Measurements from ENCODE around the gene ORAI1. TPM values are rescaled to one million over a fixed set of nuclear protein-coding genes. Genes with fewer than 3 reads are reported as not detected.

The ORAI1 gene
- total RNA-seq, 4 donors from 2014 or later: 7.1 to 17.7 (median 13.5) TPM

DNA sequence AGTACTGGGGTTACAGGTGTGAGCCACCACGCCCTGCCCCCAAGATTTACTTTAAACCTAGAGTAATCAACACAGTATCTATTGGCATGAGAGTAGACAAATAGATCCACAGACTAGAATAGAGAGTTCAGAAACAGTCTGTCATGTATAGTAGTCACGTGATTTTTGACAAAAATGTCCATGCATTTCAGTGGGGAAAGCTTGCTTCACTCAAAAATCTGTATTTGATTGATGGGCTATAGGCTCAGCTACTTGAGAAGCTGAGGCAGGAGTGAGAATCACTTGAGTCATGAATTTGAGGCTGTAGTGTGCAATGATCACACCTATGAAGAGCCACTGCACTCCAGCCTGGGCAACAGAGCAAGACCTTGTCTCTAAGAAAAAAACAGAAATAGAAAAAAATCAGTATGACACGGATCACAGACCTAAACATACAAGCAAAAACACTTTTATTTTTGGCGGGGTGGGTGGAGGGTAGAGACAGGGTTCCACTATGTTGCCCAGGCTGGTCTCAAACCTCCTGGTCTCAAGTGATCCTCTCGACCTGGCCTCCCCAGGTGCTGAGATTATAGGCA is 7.6 kb upstream of the ORAI1 start:
- H3K27me3 ChIP-seq: no peaks in the 10 kb centered on the region
- peaks cover 0 to 10% (median 3%) of the 10 kb centered on the region in 4 donors for H3K4me1 ChIP-seq
- DNase-seq (ENCODE audit: extremely low spot score): no peak
- H3K9me3 ChIP-seq: no peaks in the 10 kb centered on the region
- no peak overlapping the region for H3K4me3 ChIP-seq
- TF ChIP-seq EP300 (IDR thresholded peaks at IDR 0.05) (no peak), POLR2A (IDR thresholded peaks at IDR 0.05; ENCODE audit: low read depth) (no peak), POLR2AphosphoS5 (IDR thresholded peaks at IDR 0.05) (no peak)
- TF ChIP-seq, protein P1, sequence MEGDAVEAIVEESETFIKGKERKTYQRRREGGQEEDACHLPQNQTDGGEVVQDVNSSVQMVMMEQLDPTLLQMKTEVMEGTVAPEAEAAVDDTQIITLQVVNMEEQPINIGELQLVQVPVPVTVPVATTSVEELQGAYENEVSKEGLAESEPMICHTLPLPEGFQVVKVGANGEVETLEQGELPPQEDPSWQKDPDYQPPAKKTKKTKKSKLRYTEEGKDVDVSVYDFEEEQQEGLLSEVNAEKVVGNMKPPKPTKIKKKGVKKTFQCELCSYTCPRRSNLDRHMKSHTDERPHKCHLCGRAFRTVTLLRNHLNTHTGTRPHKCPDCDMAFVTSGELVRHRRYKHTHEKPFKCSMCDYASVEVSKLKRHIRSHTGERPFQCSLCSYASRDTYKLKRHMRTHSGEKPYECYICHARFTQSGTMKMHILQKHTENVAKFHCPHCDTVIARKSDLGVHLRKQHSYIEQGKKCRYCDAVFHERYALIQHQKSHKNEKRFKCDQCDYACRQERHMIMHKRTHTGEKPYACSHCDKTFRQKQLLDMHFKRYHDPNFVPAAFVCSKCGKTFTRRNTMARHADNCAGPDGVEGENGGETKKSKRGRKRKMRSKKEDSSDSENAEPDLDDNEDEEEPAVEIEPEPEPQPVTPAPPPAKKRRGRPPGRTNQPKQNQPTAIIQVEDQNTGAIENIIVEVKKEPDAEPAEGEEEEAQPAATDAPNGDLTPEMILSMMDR (IDR thresholded peaks at IDR 0.05): no peak
- intact Hi-C loops (cut with DNase I): no loop called here
- H3K27ac ChIP-seq (replicated peaks in 1 of 4): peak overlapping the region in 1 of 4 donors; percentile 51
- 86% methylated on average over 5 of the region's 5 CpGs for WGBS
- no peaks in the 10 kb centered on the region for H3K36me3 ChIP-seq

DNA sequence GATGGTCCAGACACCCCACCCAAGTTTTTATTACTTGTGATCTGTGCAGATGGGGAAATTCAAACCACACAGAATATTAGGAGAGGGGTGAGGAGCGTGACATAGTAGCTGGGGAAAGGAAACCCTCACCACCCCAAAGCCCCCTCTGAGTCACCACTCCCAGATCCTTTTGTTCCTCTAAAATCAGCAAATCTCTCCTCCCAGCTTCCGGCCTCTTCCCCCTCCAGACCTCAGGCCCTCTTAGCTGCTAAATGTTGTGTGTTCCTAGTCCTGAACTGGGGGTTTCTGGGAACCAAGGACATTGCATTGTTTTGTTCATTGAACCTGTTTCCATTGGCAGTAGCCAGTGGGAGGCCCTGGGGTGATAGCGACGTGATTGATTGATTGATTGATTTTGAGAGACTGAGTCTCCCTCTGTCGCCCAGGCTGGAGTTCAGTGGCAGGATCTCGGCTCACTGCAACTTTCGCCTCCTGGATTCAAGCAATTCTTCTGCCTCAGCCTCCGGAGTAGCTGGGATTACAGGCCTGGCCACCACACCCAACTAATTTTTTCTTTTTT is 5.9 kb upstream of the ORAI1 start:
- intact Hi-C loops (cut with DNase I): loop anchor here (5.0 kb wide), 1 partner anchor 38 kb away; the partner anchor contains the start of gene KDM2B
- 75% methylated on average over 8 of the region's 8 CpGs for WGBS
- H3K4me1 ChIP-seq: peaks cover 6 to 16% (median 12%) of the 10 kb centered on the region in 4 donors

DNA sequence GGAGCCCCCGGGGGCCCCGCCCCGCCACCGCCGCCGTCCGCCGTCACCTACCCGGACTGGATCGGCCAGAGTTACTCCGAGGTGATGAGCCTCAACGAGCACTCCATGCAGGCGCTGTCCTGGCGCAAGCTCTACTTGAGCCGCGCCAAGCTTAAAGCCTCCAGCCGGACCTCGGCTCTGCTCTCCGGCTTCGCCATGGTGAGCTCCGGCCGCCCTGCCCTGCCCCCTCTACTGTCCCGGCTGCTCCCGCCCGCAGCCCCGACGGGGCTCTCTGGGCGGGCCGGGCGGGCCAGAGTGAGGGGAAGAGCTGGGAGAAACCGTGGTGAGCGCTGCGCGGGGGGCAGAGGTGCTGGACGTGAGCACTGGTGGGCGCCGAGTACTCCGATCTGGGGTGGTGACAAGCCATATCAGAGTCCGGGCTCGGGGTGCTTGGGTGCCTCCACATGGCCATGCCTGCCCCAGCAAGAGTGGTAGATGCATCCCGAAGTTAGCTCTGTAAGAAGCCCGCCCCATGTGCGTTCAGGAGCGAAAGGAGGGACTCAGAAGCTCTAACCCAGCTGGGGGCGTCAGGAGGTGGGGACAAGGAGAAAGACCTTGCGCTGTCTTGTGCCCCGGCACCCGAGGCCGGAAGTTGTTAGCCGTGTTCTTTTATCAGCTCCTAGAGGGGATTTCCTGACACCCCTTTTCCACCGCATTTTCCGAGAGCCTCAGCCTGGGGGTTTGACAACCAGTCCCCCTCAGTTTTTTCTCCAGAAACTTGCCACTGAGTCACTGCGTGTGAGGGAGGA is 717 bp downstream of the ORAI1 start:
- Histone ChIP-seq H3K9me3 (no peaks in the 10 kb centered on the region), H3K4me3 (peak overlapping the region; percentile 62 to 91 (median 80)), H3K27ac (replicated peaks in 1 of 4) (peak overlapping the region; percentile 84 to 98 (median 94)), H3K36me3 (no peaks in the 10 kb centered on the region), H3K27me3 (peaks cover 0 to 5% (median 0%) of the 10 kb centered on the region in 4 donors), H3K4me1 (peaks cover 33 to 68% (median 63%) of the 10 kb centered on the region in 4 donors)
- peak; percentile 93 for DNase-seq (ENCODE audit: extremely low spot score)
- under 1% methylated on average over 22 of the region's 53 CpGs for WGBS
- TF ChIP-seq, protein P1 (IDR thresholded peaks at IDR 0.05): peak in 2 of 3 experiments; percentile 6 to 11
- no peak for TF ChIP-seq POLR2AphosphoS5 (IDR thresholded peaks at IDR 0.05)
- intact Hi-C loops (cut with DNase I): loop anchor here (5.0 kb wide), 2 partner anchors 45 to 60 kb away; no protein-coding TSS in a partner anchor

More for the DNA sequence above, 5.9 kb upstream of the ORAI1 start:
- H3K4me3 ChIP-seq: no peak overlapping the region
- no peaks in the 10 kb centered on the region for H3K36me3 ChIP-seq
- TF ChIP-seq, protein P1 (IDR thresholded peaks at IDR 0.05): no peak
- TF ChIP-seq EP300 (IDR thresholded peaks at IDR 0.05) (no peak), POLR2A (IDR thresholded peaks at IDR 0.05; ENCODE audit: low read depth) (no peak), POLR2AphosphoS5 (IDR thresholded peaks at IDR 0.05) (no peak)
- no peaks in the 10 kb centered on the region for H3K9me3 ChIP-seq
- no peaks in the 10 kb centered on the region for H3K27me3 ChIP-seq
- peak overlapping the region in 3 of 4 donors; percentile 25 to 51 (median 45) for H3K27ac ChIP-seq (replicated peaks in 1 of 4)
- no peak for DNase-seq (ENCODE audit: extremely low spot score)

DNA sequence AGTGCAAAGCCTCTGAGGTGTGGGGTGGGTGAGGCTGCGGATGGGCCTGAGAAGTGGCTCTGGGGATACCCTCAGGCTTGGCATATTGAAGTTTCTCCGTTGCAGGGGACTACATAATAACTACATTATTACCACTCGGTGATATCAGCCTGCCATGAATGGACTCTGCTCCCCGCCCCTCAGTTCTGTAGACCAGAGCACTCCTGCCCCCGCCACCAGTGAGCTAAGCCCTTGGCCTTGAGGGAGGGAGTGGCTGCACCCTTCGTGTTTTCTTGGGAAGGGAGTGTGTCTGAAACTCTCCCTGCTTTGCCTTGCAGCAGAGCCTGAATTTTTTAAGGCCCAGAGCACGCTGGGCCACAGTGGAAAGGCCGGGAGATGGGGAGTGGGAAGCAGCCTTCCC is 1.7 kb downstream of the ORAI1 start:
- TF ChIP-seq POLR2A (IDR thresholded peaks at IDR 0.05; ENCODE audit: low read depth) (no peak), POLR2AphosphoS5 (IDR thresholded peaks at IDR 0.05) (no peak), EP300 (IDR thresholded peaks at IDR 0.05) (no peak)
- TF ChIP-seq, protein P1 (IDR thresholded peaks at IDR 0.05): no peak
- DNase-seq (ENCODE audit: extremely low spot score): no peak
- Histone ChIP-seq H3K27ac (replicated peaks in 1 of 4) (peak overlapping the region; percentile 84 to 98 (median 94)), H3K4me1 (peaks cover 38 to 78% (median 73%) of the 10 kb centered on the region in 4 donors), H3K27me3 (peaks cover 0 to 5% (median 0%) of the 10 kb centered on the region in 4 donors), H3K9me3 (no peaks in the 10 kb centered on the region), H3K36me3 (no peaks in the 10 kb centered on the region), H3K4me3 (peak overlapping the region; percentile 62 to 91 (median 80))
- intact Hi-C loops (cut with DNase I): loop anchor here (5.0 kb wide), 2 partner anchors 44 to 59 kb away; no protein-coding TSS in a partner anchor
- 56% methylated on average over 7 of the region's 8 CpGs for WGBS
